OCI-LY1 (cell line): Measurements from ENCODE around the gene DDHD1.
"Not testable (repeated sequence)": the region's sequence is repeated elsewhere in the genome, so short reads cannot be mapped to it uniquely, and the experiment has no call there.

Experiments used
- H2AFZ ChIP-seq: fragments of 200-600 bp; sonication (generic), shearing (Covaris generic); 2 replicates; pipeline ENCODE4 v1.6.0; 2014; ENCODE audit warnings: antibody characterized with exemption, mild to moderate bottlenecking, low read length
- H3F3A ChIP-seq: fragments of 200-600 bp; sonication (generic), shearing (Covaris generic); 2 replicates; pipeline ENCODE4 v1.6.0; 2014; ENCODE audit warnings: mild to moderate bottlenecking, antibody characterized with exemption, low read length, moderate library complexity; ENCODE audit not compliant: insufficient read depth
- H3K27ac ChIP-seq: fragments of 200-600 bp; sonication (generic); 2 replicates; pipeline ENCODE4 v1.5.1; 2014; ENCODE audit warnings: low read length, mixed run types, mild to moderate bottlenecking, low read depth; ENCODE audit not compliant: poor library complexity, severe bottlenecking
- H3K27me3 ChIP-seq: fragments of 200-600 bp; sonication (generic); 2 replicates; pipeline ENCODE4 v1.6.0; 2014; ENCODE audit warnings: antibody characterized with exemption, mild to moderate bottlenecking, low read length, moderate library complexity; ENCODE audit not compliant: insufficient read depth
- H3K36me3 ChIP-seq: fragments of 200-600 bp; sonication (generic); 2 replicates; pipeline ENCODE4 v1.6.1; 2014; ENCODE audit warnings: mild to moderate bottlenecking, antibody characterized with exemption, low read length, moderate library complexity, mixed read lengths; ENCODE audit not compliant: insufficient read depth
- H3K4me1 ChIP-seq: fragments of 200-600 bp; sonication (generic); 2 replicates; pipeline ENCODE4 v1.5.1; 2014; ENCODE audit warnings: mild to moderate bottlenecking, low read length, moderate library complexity; ENCODE audit not compliant: insufficient read depth, severe bottlenecking
- H3K4me2 ChIP-seq: fragments of 200-600 bp; sonication (generic), shearing (Covaris generic); 2 replicates; pipeline ENCODE4 v1.6.1; 2014; ENCODE audit warnings: low read length
- H3K4me3 ChIP-seq: fragments of 200-600 bp; sonication (generic); 2 replicates; pipeline ENCODE4 v1.5.1; 2014; ENCODE audit warnings: low read length, low read depth, mild to moderate bottlenecking, mixed read lengths; ENCODE audit not compliant: poor library complexity, severe bottlenecking
- H3K79me2 ChIP-seq: fragments of 200-600 bp; shearing (Covaris generic); 2 replicates; pipeline ENCODE4 v1.6.1; 2016; ENCODE audit warnings: mixed run types, low read length, mixed read lengths; ENCODE audit not compliant: insufficient read depth
- H3K9ac ChIP-seq: fragments of 200-600 bp; sonication (generic), shearing (Covaris generic); 2 replicates; pipeline ENCODE4 v1.6.1; 2014; ENCODE audit warnings: mild to moderate bottlenecking, low read length, mixed read lengths
- H3K9me2 ChIP-seq: fragments of 200-600 bp; sonication (generic), shearing (Covaris generic); 2 replicates; pipeline ENCODE4 v1.6.1; 2014; ENCODE audit warnings: low read depth, mild to moderate bottlenecking, low read length, mixed read lengths
- H3K9me3 ChIP-seq: fragments of 200-600 bp; shearing (Covaris generic); 2 replicates; pipeline ENCODE4 v1.6.1; 2014; ENCODE audit warnings: low read length, mixed read lengths
- H4K20me1 ChIP-seq: fragments of 200-600 bp; sonication (generic), shearing (Covaris generic); 2 replicates; pipeline ENCODE4 v1.6.0; 2016; ENCODE audit warnings: mild to moderate bottlenecking, low read length; ENCODE audit not compliant: insufficient read depth
- CTCF ChIP-seq: fragments of 200-600 bp; sonication (generic), shearing (Covaris generic); IDR thresholded peaks from 2 replicates; pipeline ENCODE4 v1.5.1; 2017; ENCODE audit warnings: mild to moderate bottlenecking, antibody characterized with exemption, low read length, moderate library complexity, mixed read lengths
- EZH2 ChIP-seq: fragments of 200-600 bp; sonication (generic), shearing (Covaris generic); IDR thresholded peaks from 2 replicates; pipeline ENCODE4 v1.8.0; 2017; ENCODE audit warnings: borderline replicate concordance, mixed run types, mild to moderate bottlenecking, antibody characterized with exemption, low read length, moderate library complexity, mixed read lengths

Gene DDHD1

GRCh38 chr14:53124786-53125185 is 28.3 kb downstream of the DDHD1 start:
- Histone ChIP-seq H3K36me3 (no peaks in the 10 kb centered on the region; the same call in 1 of the 2 replicates), H2AFZ (no peak overlapping the region), H3K9me2 (no peaks in the 10 kb centered on the region), H4K20me1 (no peaks in the 10 kb centered on the region), H3K4me2 (no peak overlapping the region), H3K4me1 (peaks cover 34% of the 10 kb centered on the region), H3K79me2 (peaks cover 63% of the 10 kb centered on the region), H3K9ac (no peak overlapping the region), H3K4me3 (no peak overlapping the region), H3K27ac (no peak overlapping the region), H3K9me3 (no peaks in the 10 kb centered on the region), H3K27me3 (no peaks in the 10 kb centered on the region), H3F3A (no peaks in the 10 kb centered on the region)
- TF ChIP-seq CTCF: no peak
- TF ChIP-seq EZH2: no peak

GRCh38 chr14:53121419-53121818 is 31.7 kb downstream of the DDHD1 start:
- not testable (repeated sequence) for H2AFZ ChIP-seq, H3K9me3 ChIP-seq, H3K36me3 ChIP-seq, H3K27me3 ChIP-seq, H3K9me2 ChIP-seq, H3K9ac ChIP-seq, H3K4me3 ChIP-seq, H3K27ac ChIP-seq, H4K20me1 ChIP-seq, H3K4me2 ChIP-seq, H3F3A ChIP-seq
- Histone ChIP-seq H3K4me1 (peaks cover 13% of the 10 kb centered on the region), H3K79me2 (peaks cover 59% of the 10 kb centered on the region)

- H3K9ac ChIP-seq, H3K4me2 ChIP-seq, H3K27ac ChIP-seq, H3K9me2 ChIP-seq, H3K9me3 ChIP-seq, H3K36me3 ChIP-seq, H4K20me1 ChIP-seq, H3K27me3 ChIP-seq, H2AFZ ChIP-seq, H3F3A ChIP-seq, H3K4me3 ChIP-seq: not testable (repeated sequence)
- Histone ChIP-seq H3K4me1 (peaks cover 12% of the 10 kb centered on the region), H3K79me2 (peaks cover 48% of the 10 kb centered on the region)
Measured at GRCh38 chr14:53117479-53117878, 35.6 kb downstream of the DDHD1 start.

GRCh38 chr14:53113989-53114388 is 39.1 kb downstream of the DDHD1 start:
- Histone ChIP-seq H3F3A (0 out of 2 replicates have a peak, but pooled peaks cover 5% of the 10 kb centered on the region), H3K79me2 (peaks cover 38% of the 10 kb centered on the region), H3K4me2 (peak overlapping the region; percentile 43; the same call in 1 of the 2 replicates), H3K9me3 (no peaks in the 10 kb centered on the region), H3K36me3 (no peaks in the 10 kb centered on the region), H3K4me1 (peaks cover 24% of the 10 kb centered on the region), H3K9me2 (no peaks in the 10 kb centered on the region), H3K9ac (no peak overlapping the region; the same call in 1 of the 2 replicates), H2AFZ (no peak overlapping the region), H3K4me3 (no peak overlapping the region), H3K27ac (no peak overlapping the region), H4K20me1 (no peaks in the 10 kb centered on the region), H3K27me3 (no peaks in the 10 kb centered on the region)
- TF ChIP-seq CTCF (no peak), EZH2 (no peak)
